ENCODE data around the gene LCORL. TPM values are rescaled to one million over a fixed set of nuclear protein-coding genes. Genes with fewer than 3 reads are reported as not detected.

Gene LCORL
- total RNA-seq, 1 donor, result 15.9 TPM

GRCh38 chr4:17995165-17995564 is 26.4 kb downstream of the LCORL start:
- no peaks in the 10 kb centered on the region for H3K4me1 ChIP-seq (ENCODE audit: insufficient read depth, low read length)
- H3K9me3 ChIP-seq (ENCODE audit: low read depth, low read length), result no peaks in the 10 kb centered on the region
- H3K27ac ChIP-seq (ENCODE audit: low read depth, low read length), result no peak overlapping the region
- no peak for TF ChIP-seq CTCF (IDR thresholded peaks at IDR 0.05; ENCODE audit: extremely low read depth, low read depth, low read length)
- peaks cover 70% of the 10 kb centered on the region for H3K79me2 ChIP-seq (ENCODE audit: insufficient read depth, low read length)
- H4K20me1 ChIP-seq (ENCODE audit: insufficient read depth, low read length), result peaks cover 4% of the 10 kb centered on the region
- H3K4me2 ChIP-seq (ENCODE audit: insufficient read depth, low read length), result no peak overlapping the region
- no peaks in the 10 kb centered on the region for H3K27me3 ChIP-seq (ENCODE audit: insufficient read depth, low read length)
- H3K4me3 ChIP-seq (ENCODE audit: insufficient read depth, low read length), result no peak overlapping the region
- DNase-seq (ENCODE audit: insufficient read length, low spot score, missing footprints), result no peak
- H2AFZ ChIP-seq (ENCODE audit: low read length), result no peak overlapping the region
- H3K36me3 ChIP-seq (ENCODE audit: insufficient read depth, low read length), result no peaks in the 10 kb centered on the region

GRCh38 chr4:17985832-17986231 is 35.7 kb downstream of the LCORL start:
- H3K4me2 ChIP-seq (ENCODE audit: insufficient read depth, low read length), result no peak overlapping the region
- H3K4me1 ChIP-seq (ENCODE audit: insufficient read depth, low read length), result no peaks in the 10 kb centered on the region
- DNase-seq (ENCODE audit: insufficient read length, low spot score, missing footprints), result no peak
- no peak overlapping the region for H2AFZ ChIP-seq (ENCODE audit: low read length)
- no peak overlapping the region for H3K27ac ChIP-seq (ENCODE audit: low read depth, low read length)
- H3K4me3 ChIP-seq (ENCODE audit: insufficient read depth, low read length), result no peak overlapping the region
- H3K9me3 ChIP-seq (ENCODE audit: low read depth, low read length), result no peaks in the 10 kb centered on the region
- no peaks in the 10 kb centered on the region for H4K20me1 ChIP-seq (ENCODE audit: insufficient read depth, low read length)
- TF ChIP-seq CTCF (IDR thresholded peaks at IDR 0.05; ENCODE audit: extremely low read depth, low read depth, low read length), result no peak
- no peaks in the 10 kb centered on the region for H3K27me3 ChIP-seq (ENCODE audit: insufficient read depth, low read length)
- H3K79me2 ChIP-seq (ENCODE audit: insufficient read depth, low read length), result peaks cover 13% of the 10 kb centered on the region
- no peaks in the 10 kb centered on the region for H3K36me3 ChIP-seq (ENCODE audit: insufficient read depth, low read length)

- DNase-seq (ENCODE audit: insufficient read length, low spot score, missing footprints), result no peak
- no peak overlapping the region for H3K4me3 ChIP-seq (ENCODE audit: insufficient read depth, low read length)
These were observed 40.5 kb downstream of the LCORL start for GRCh38 chr4:17981063-17981462.

GRCh38 chr4:17968721-17969120 is 52.8 kb downstream of the LCORL start:
- no peak for DNase-seq (ENCODE audit: insufficient read length, low spot score, missing footprints)
- TF ChIP-seq CTCF (IDR thresholded peaks at IDR 0.05; ENCODE audit: extremely low read depth, low read depth, low read length), result no peak
- Histone ChIP-seq H3K27ac (ENCODE audit: low read depth, low read length) (no peak overlapping the region), H3K9me3 (ENCODE audit: low read depth, low read length) (no peaks in the 10 kb centered on the region), H3K36me3 (ENCODE audit: insufficient read depth, low read length) (no peaks in the 10 kb centered on the region), H3K27me3 (ENCODE audit: insufficient read depth, low read length) (no peaks in the 10 kb centered on the region), H3K4me3 (ENCODE audit: insufficient read depth, low read length) (no peak overlapping the region), H2AFZ (ENCODE audit: low read length) (no peak overlapping the region), H3K4me1 (ENCODE audit: insufficient read depth, low read length) (no peaks in the 10 kb centered on the region), H4K20me1 (ENCODE audit: insufficient read depth, low read length) (no peaks in the 10 kb centered on the region), H3K4me2 (ENCODE audit: insufficient read depth, low read length) (no peak overlapping the region), H3K79me2 (ENCODE audit: insufficient read depth, low read length) (peaks cover 15% of the 10 kb centered on the region)

More at GRCh38 chr4:17981063-17981462, 40.5 kb downstream of the LCORL start:
- no peaks in the 10 kb centered on the region for H3K27me3 ChIP-seq (ENCODE audit: insufficient read depth, low read length)
- H3K4me2 ChIP-seq (ENCODE audit: insufficient read depth, low read length), result no peak overlapping the region
- H3K4me1 ChIP-seq (ENCODE audit: insufficient read depth, low read length), result no peaks in the 10 kb centered on the region
- no peaks in the 10 kb centered on the region for H3K36me3 ChIP-seq (ENCODE audit: insufficient read depth, low read length)
- no peak overlapping the region for H2AFZ ChIP-seq (ENCODE audit: low read length)
- H3K79me2 ChIP-seq (ENCODE audit: insufficient read depth, low read length), result peaks cover 22% of the 10 kb centered on the region
- H4K20me1 ChIP-seq (ENCODE audit: insufficient read depth, low read length), result no peaks in the 10 kb centered on the region
- H3K27ac ChIP-seq (ENCODE audit: low read depth, low read length), result no peak overlapping the region
- H3K9me3 ChIP-seq (ENCODE audit: low read depth, low read length), result no peaks in the 10 kb centered on the region
- TF ChIP-seq CTCF (IDR thresholded peaks at IDR 0.05; ENCODE audit: extremely low read depth, low read depth, low read length), result no peak
